Heart left ventricle (tissue), 16 donors: Measurements from ENCODE around the gene RXFP3. TPM values are rescaled to one million over a fixed set of nuclear protein-coding genes. Genes with fewer than 3 reads are reported as not detected.
A peak's percentile ranks its signal among the peaks of the same experiment; 100 is the strongest.

Experiments
- ATAC-seq, 4 donors: fragments of 200-7000 bp; cut with Tn5 transposase; one replicate each; pipeline ENCODE4 v1.9.1; 2020 to 2022; ENCODE audit warnings: moderate library complexity in 4 of 4, mild to moderate bottlenecking in 3 of 4, moderate number of reproducible peaks in 1 of 4
- DNase-seq, 5 donors: peaks; one replicate each; pipeline ENCODE4 v3.0.0-alpha.2; 2020
- H3K27ac ChIP-seq, 12 donors: fragments of 200-600 bp; sonication (generic) in 4 of 12; one replicate each; pipeline versions ENCODE4 v1.5.0 to v1.8.0; 2016 to 2022; ENCODE audit warnings: mild to moderate bottlenecking in 2 of 12
- H3K27me3 ChIP-seq, 9 donors: fragments of 200-600 bp; sonication (generic) in 2 of 9; one replicate each; pipeline versions ENCODE4 v1.5.1 to v1.8.0; 2016 to 2022; ENCODE audit warnings: mild to moderate bottlenecking in 3 of 9
- H3K36me3 ChIP-seq, 9 donors: fragments of 200-600 bp; sonication (generic) in 2 of 9; one replicate each; pipeline versions ENCODE4 v1.5.0 to v1.8.0; 2018 to 2022; ENCODE audit warnings: mild to moderate bottlenecking in 2 of 9
- H3K4me1 ChIP-seq, 12 donors: fragments of 200-600 bp; sonication (generic) in 4 of 12; one replicate each; pipeline versions ENCODE4 v1.5.0 to v1.8.0; 2016 to 2022; ENCODE audit warnings: mild to moderate bottlenecking in 3 of 12
- H3K4me3 ChIP-seq, 12 donors: fragments of 200-600 bp; sonication (generic) in 4 of 12; one replicate each; pipeline versions ENCODE4 v1.5.0 to v1.8.0; 2017 to 2022; ENCODE audit warnings: mild to moderate bottlenecking in 9 of 12, moderate library complexity in 4 of 12
- H3K9me3 ChIP-seq, 12 donors: fragments of 200-600 bp; sonication (generic) in 4 of 12; one replicate each; pipeline versions ENCODE4 v1.5.0 to v1.8.0; 2016 to 2022; ENCODE audit warnings: mild to moderate bottlenecking in 1 of 12
- POLR2A ChIP-seq, 2 donors: fragments of 450-650 bp; IDR thresholded peaks; one replicate each; pipeline ENCODE4 v1.6.1; 2017; ENCODE audit warnings: antibody characterized with exemption in 2 of 2, mild to moderate bottlenecking in 2 of 2, moderate library complexity in 2 of 2
- WGBS, 4 donors: extraction: QIAGEN DNeasy Blood & Tissue Kit in 2 of 4; methylation state at CpG; one replicate each; pipeline versions ENCODE4 v1.1.5 to v1.1.7; 2013 to 2018; 5-methylcytosine and 5-hydroxymethylcytosine counted together
- intact Hi-C, 10 donors: fragments of 100-400 bp; cut with DNase I; formaldehyde crosslinking; loops; one replicate each; pipeline versions ENCODE4 v1.11.1 to v1.14.2; 2022
- polyA plus RNA-seq, 2 donors: library from polyadenylated mRNA; stranded (reverse); fragments of 200-250 nt; gene quantifications; one replicate each; pipeline ENCODE4 v1.2.3, GENCODE V29; 2013
- total RNA-seq, 9 donors: library from RNA; depleted of rRNA in 2 of 9; stranded (reverse); fragments of >200 nt in 2 of 9; fragmentation: NEBNext Ultra II Directional in 3 of 9; extraction: Animal tissue kit (Norgen Biotek cat#: 25700) in 3 of 9; gene quantifications; one replicate each; pipeline versions ENCODE4 v1.1.0 to v1.2.4, GENCODE V29; 2016 to 2023
- TF ChIP-seq, protein P1 (sequence below), 12 donors: fragments of 200-600 bp; sonication (generic) in 4 of 12; IDR thresholded peaks; one replicate each; pipeline versions ENCODE4 v1.5.0 to v1.8.0; 2018 to 2022; ENCODE audit warnings: antibody characterized with exemption in 12 of 12, mild to moderate bottlenecking in 5 of 12
- donor health status: ischemic (EF 13 %, LVEDD 7.1; RV severe dilation, severe dysfunction).
- donor health status: healthy with polysubstance abuse.
- donor health status: DM: no; HTN: yes; CAD: no.
- donor health status: DM: no; HTN: no; CAD: no.
- donor health status: ischemic (EF 25% LVEDD 6.9; RV normal size, moderate dysfunction).
- donor health status: ischemic (EF 25% LVEDD 5.7; RV mildly dilated, moderate dysfunction).
- donor health status: healthy.
- donor health status: DM: yes; HTN: yes; CAD: no.
- donor health status: ischemic (EF 35%, LVEDD 5.7; RV mildly dilated, moderate dysfunction).
- donor health status: nonischemic (EF 11% LVEDD 7.7; RV severe dilation, severe dysfunction).
- donor health status: DM: yes; HTN: yes; CAD: no.
- donor health status: PGD.
- donor health status: ischemic (EF 29% LVEDD 5.4; RV normal size, mild dysfunction).
- donor health status: nonischemic (EF 23%, LVEDD 6.1; RV moderate dilation, normal function).

RXFP3 gene
- total and polyA plus RNA-seq, 11 donors: 0.03 TPM; not detected in 10

DNA sequence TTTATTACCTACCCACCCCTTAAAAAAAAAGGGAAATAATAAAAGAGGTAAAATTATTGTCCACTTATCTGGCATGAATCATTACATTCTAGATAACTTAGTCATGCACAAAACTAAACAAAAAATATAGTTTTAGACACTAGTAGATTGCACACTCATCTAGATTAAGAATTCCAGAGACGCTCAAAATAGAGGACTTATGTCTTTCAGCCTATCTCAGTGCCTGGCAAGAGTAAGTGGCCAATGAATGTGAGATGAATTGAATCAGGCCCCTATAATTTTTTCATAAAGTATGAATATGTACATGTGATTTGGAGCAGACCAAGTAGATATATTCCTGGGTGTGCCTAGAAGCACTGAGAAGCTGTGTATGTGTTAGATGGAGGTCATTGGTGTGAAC is 2.0 kb upstream of the RXFP3 start:
- no peaks in the 10 kb centered on the region for H3K9me3 ChIP-seq
- H3K36me3 ChIP-seq: no peaks in the 10 kb centered on the region
- H3K4me3 ChIP-seq: no peak overlapping the region
- H3K4me1 ChIP-seq: peaks cover 0 to 24% (median 8%) of the 10 kb centered on the region in 12 donors
- H3K27me3 ChIP-seq: peaks cover 19 to 42% (median 29%) of the 10 kb centered on the region in 9 donors
- ATAC-seq (no peak), DNase-seq (no peak)
- TF ChIP-seq POLR2A (IDR thresholded peaks at IDR 0.05): no peak
- TF ChIP-seq, protein P1, sequence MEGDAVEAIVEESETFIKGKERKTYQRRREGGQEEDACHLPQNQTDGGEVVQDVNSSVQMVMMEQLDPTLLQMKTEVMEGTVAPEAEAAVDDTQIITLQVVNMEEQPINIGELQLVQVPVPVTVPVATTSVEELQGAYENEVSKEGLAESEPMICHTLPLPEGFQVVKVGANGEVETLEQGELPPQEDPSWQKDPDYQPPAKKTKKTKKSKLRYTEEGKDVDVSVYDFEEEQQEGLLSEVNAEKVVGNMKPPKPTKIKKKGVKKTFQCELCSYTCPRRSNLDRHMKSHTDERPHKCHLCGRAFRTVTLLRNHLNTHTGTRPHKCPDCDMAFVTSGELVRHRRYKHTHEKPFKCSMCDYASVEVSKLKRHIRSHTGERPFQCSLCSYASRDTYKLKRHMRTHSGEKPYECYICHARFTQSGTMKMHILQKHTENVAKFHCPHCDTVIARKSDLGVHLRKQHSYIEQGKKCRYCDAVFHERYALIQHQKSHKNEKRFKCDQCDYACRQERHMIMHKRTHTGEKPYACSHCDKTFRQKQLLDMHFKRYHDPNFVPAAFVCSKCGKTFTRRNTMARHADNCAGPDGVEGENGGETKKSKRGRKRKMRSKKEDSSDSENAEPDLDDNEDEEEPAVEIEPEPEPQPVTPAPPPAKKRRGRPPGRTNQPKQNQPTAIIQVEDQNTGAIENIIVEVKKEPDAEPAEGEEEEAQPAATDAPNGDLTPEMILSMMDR (IDR thresholded peaks at IDR 0.05): no peak
- WGBS, 4 donors: 80 to 91% (median 88%) methylated on average over 1 of the region's 1 CpG
- no peak overlapping the region for H3K27ac ChIP-seq
- intact Hi-C loops: loop anchor here (2.0 to 10.0 kb wide), 5 partner anchors 459 to 499 kb away; no protein-coding TSS in a partner anchor

DNA sequence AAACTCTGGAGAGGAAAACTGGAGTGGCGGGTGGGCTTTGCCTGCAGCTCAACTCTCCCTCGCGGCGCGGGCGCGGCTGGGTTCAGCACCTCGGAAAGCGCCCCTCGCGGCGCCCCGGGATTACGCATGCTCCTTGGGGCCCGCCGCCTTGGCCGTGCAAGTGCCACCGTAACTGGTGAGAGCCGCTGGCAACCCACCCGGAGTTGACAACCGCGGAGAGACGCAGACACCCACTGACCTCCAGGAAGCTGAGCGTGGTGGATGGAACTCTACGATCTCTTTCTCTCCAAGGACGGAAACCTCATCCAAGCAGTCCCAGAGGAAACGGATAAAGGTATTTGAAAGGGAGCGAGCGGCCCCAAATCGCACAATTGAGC is 194 bp upstream of the RXFP3 start:
- ATAC-seq (peak in 3 of 4 donors; percentile 85 to 97 (median 94)), DNase-seq (peak; percentile 53 to 82 (median 62))
- 0 to 1% (median 1%) methylated on average over 30 of the region's 30 CpGs for WGBS, 4 donors
- Histone ChIP-seq H3K36me3 (no peaks in the 10 kb centered on the region), H3K4me1 (peaks cover 0 to 24% (median 8%) of the 10 kb centered on the region in 12 donors), H3K27ac (no peak overlapping the region), H3K4me3 (peak overlapping the region; percentile 6 to 55 (median 38)), H3K27me3 (peaks cover 19 to 59% (median 39%) of the 10 kb centered on the region in 9 donors), H3K9me3 (no peaks in the 10 kb centered on the region)
- intact Hi-C loops: loop anchor here in 5 of 10 donors (10.0 kb wide), 2 partner anchors 461 to 501 kb away; no protein-coding TSS in a partner anchor
- TF ChIP-seq, protein P1 (IDR thresholded peaks at IDR 0.05): peak in 9 of 12 donors; percentile 5 to 43 (median 25)
- TF ChIP-seq POLR2A (IDR thresholded peaks at IDR 0.05): no peak

DNA sequence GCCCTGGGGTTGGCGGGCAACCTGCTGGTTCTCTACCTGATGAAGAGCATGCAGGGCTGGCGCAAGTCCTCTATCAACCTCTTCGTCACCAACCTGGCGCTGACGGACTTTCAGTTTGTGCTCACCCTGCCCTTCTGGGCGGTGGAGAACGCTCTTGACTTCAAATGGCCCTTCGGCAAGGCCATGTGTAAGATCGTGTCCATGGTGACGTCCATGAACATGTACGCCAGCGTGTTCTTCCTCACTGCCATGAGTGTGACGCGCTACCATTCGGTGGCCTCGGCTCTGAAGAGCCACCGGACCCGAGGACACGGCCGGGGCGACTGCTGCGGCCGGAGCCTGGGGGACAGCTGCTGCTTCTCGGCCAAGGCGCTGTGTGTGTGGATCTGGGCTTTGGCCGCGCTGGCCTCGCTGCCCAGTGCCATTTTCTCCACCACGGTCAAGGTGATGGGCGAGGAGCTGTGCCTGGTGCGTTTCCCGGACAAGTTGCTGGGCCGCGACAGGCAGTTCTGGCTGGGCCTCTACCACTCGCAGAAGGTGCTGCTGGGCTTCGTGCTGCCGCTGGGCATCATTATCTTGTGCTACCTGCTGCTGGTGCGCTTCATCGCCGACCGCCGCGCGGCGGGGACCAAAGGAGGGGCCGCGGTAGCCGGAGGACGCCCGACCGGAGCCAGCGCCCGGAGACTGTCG is 976 bp downstream of the RXFP3 start:
- peak overlapping the region in 11 of 12 donors; percentile 6 to 55 (median 38) for H3K4me3 ChIP-seq
- intact Hi-C loops: loop anchor here in 5 of 10 donors (10.0 kb wide), 2 partner anchors 462 to 502 kb away; no protein-coding TSS in a partner anchor
- no peak overlapping the region for H3K27ac ChIP-seq
- peak in 1 of 5 donors; percentile 35 for DNase-seq
- peak in 1 of 4 donors; percentile 11 for ATAC-seq
- no peak for TF ChIP-seq POLR2A (IDR thresholded peaks at IDR 0.05)
- TF ChIP-seq, protein P1 (IDR thresholded peaks at IDR 0.05): no peak
- H3K9me3 ChIP-seq: no peaks in the 10 kb centered on the region
- H3K27me3 ChIP-seq: peaks cover 19 to 65% (median 50%) of the 10 kb centered on the region in 9 donors
- no peaks in the 10 kb centered on the region for H3K36me3 ChIP-seq
- peaks cover 0 to 24% (median 8%) of the 10 kb centered on the region in 12 donors for H3K4me1 ChIP-seq
- WGBS, 4 donors: 26 to 45% (median 36%) methylated on average over 24 to 54 of the region's 54 CpGs
